Liver (tissue), 9 donors: ENCODE measurements around the gene ADGRV1. TPM values are rescaled to one million over a fixed set of nuclear protein-coding genes. Genes with fewer than 3 reads are reported as not detected.

ENCODE experiments used
- DNase-seq: peaks from one replicate; pipeline ENCODE4 v3.0.0-alpha.2; 2017; ENCODE audit warnings: low spot score
- H3K27ac ChIP-seq, 2 donors: one replicate each; pipeline ENCODE4 v1.7.0; 2013; ENCODE audit warnings: inconsistent platforms in 2 of 2, low read length in 2 of 2, control low read depth in 1 of 2, low read depth in 1 of 2, mild to moderate bottlenecking in 1 of 2
- H3K27me3 ChIP-seq, 4 donors: one replicate each; pipeline versions ENCODE4 v1.6.1 to v1.7.0; 2013; ENCODE audit warnings: low read length in 3 of 4, inconsistent platforms in 1 of 4, mild to moderate bottlenecking in 1 of 4, moderate library complexity in 1 of 4; ENCODE audit not compliant: control insufficient read depth in 4 of 4, insufficient read depth in 4 of 4
- H3K36me3 ChIP-seq, 4 donors: one replicate each; pipeline versions ENCODE4 v1.6.1 to v1.7.0; 2013; ENCODE audit warnings: low read length in 3 of 4, mild to moderate bottlenecking in 3 of 4, low read depth in 1 of 4, moderate library complexity in 1 of 4; ENCODE audit not compliant: control insufficient read depth in 4 of 4, insufficient read depth in 3 of 4
- H3K4me1 ChIP-seq, 4 donors: one replicate each; pipeline versions ENCODE4 v1.6.1 to v1.7.0; 2013; ENCODE audit warnings: low read length in 3 of 4, mild to moderate bottlenecking in 3 of 4, moderate library complexity in 1 of 4; ENCODE audit not compliant: control insufficient read depth in 4 of 4, insufficient read depth in 4 of 4
- H3K4me3 ChIP-seq, 3 donors: one replicate each; pipeline versions ENCODE4 v1.6.1 to v1.7.0; 2013; ENCODE audit warnings: low read length in 3 of 3, control low read depth in 1 of 3, low read depth in 1 of 3, mild to moderate bottlenecking in 1 of 3
- H3K9ac ChIP-seq, 2 donors: one replicate each; pipeline ENCODE4 v1.7.0; 2013; ENCODE audit warnings: low read length in 2 of 2, mild to moderate bottlenecking in 2 of 2, moderate library complexity in 2 of 2, control low read depth in 1 of 2, low read depth in 1 of 2
- H3K9me3 ChIP-seq, 4 donors: one replicate each; pipeline versions ENCODE4 v1.6.1 to v1.7.0; 2013; ENCODE audit warnings: low read length in 3 of 4; ENCODE audit not compliant: control insufficient read depth in 4 of 4
- ATF3 ChIP-seq: IDR thresholded peaks from 2 replicates; pipeline ENCODE4 v1.6.1; 2016; ENCODE audit warnings: antibody characterized with exemption
- EGR1 ChIP-seq, 2 donors: IDR thresholded peaks; 2 replicates each; pipeline ENCODE4 v1.6.1; 2016 to 2018; ENCODE audit warnings: antibody characterized with exemption in 2 of 2, low read depth in 2 of 2
- FOXA1 ChIP-seq: IDR thresholded peaks from 2 replicates; pipeline ENCODE4 v1.6.1; 2016; ENCODE audit warnings: antibody characterized with exemption
- FOXA2 ChIP-seq: IDR thresholded peaks from 2 replicates; pipeline ENCODE4 v1.6.1; 2016; ENCODE audit warnings: antibody characterized with exemption
- GABPA ChIP-seq, 2 donors: IDR thresholded peaks in 1 of 2; conservative IDR thresholded peaks in 1 of 2; 2 replicates each; pipeline ENCODE4 v1.6.1; 2016; ENCODE audit warnings: antibody characterized with exemption in 2 of 2, mild to moderate bottlenecking in 1 of 2, moderate library complexity in 1 of 2
- HNF4A ChIP-seq, 2 donors: conservative IDR thresholded peaks; 2 replicates each; pipeline ENCODE4 v1.6.1; 2016; ENCODE audit warnings: antibody characterized with exemption in 2 of 2, mild to moderate bottlenecking in 2 of 2
- HNF4G ChIP-seq: IDR thresholded peaks from 2 replicates; pipeline ENCODE4 v1.6.1; 2016; ENCODE audit warnings: antibody characterized with exemption
- JUND ChIP-seq, 2 donors: IDR thresholded peaks; 2 replicates each; pipeline ENCODE4 v1.6.1; 2016; ENCODE audit warnings: antibody characterized with exemption in 2 of 2
- MAX ChIP-seq: IDR thresholded peaks from 2 replicates; pipeline ENCODE4 v1.6.1; 2016; ENCODE audit warnings: antibody characterized with exemption
- NR2F2 ChIP-seq: IDR thresholded peaks from 2 replicates; pipeline ENCODE4 v1.6.1; 2016; ENCODE audit warnings: antibody characterized with exemption
- RAD21 ChIP-seq, 2 donors: IDR thresholded peaks; 2 replicates each; pipeline ENCODE4 v1.6.1; 2016; ENCODE audit warnings: antibody characterized with exemption in 2 of 2, mild to moderate bottlenecking in 2 of 2
- REST ChIP-seq: IDR thresholded peaks from 2 replicates; pipeline ENCODE4 v1.6.1; 2016; ENCODE audit warnings: antibody characterized with exemption, mild to moderate bottlenecking
- RXRA ChIP-seq, 2 donors: IDR thresholded peaks; 2 replicates each; pipeline ENCODE4 v1.6.1; 2017 to 2018; ENCODE audit warnings: antibody characterized with exemption in 2 of 2, mild to moderate bottlenecking in 1 of 2
- SP1 ChIP-seq: IDR thresholded peaks from 2 replicates; pipeline ENCODE4 v1.6.1; 2018; ENCODE audit warnings: antibody characterized with exemption, mild to moderate bottlenecking
- TAF1 ChIP-seq: conservative IDR thresholded peaks from 2 replicates; pipeline ENCODE4 v1.6.1; 2016; ENCODE audit warnings: antibody characterized with exemption, mild to moderate bottlenecking
- YY1 ChIP-seq: IDR thresholded peaks from 2 replicates; pipeline ENCODE4 v1.6.1; 2016; ENCODE audit warnings: antibody characterized with exemption, mild to moderate bottlenecking
- WGBS: extraction: QIAGEN DNeasy Blood & Tissue Kit; methylation state at CpG from one replicate; pipeline ENCODE4 v1.1.7; 2013; 5-methylcytosine and 5-hydroxymethylcytosine counted together
- polyA plus RNA-seq, 2 donors: library from polyadenylated mRNA; stranded (reverse) in 1 of 2; unstranded in 1 of 2; fragments of 200-250 nt in 1 of 2; fragments of >200 nt in 1 of 2; fragmentation: Nextera tagmentation in 1 of 2; extraction: Ambion mirVana in 1 of 2; gene quantifications; one replicate each; pipeline versions ENCODE4 v1.2.1 to v1.2.3, GENCODE V29; 2013 to 2015
- total RNA-seq, 2 donors: library from RNA; depleted of rRNA; stranded (reverse); fragments of >200 nt; gene quantifications; one replicate each; pipeline ENCODE4 v1.2.3, GENCODE V29; 2014
- TF ChIP-seq, protein P1 (sequence below): fragments of 150-350 bp; IDR thresholded peaks from 2 replicates; pipeline ENCODE4 v1.5.1; 2017; ENCODE audit warnings: improper control_type of control experiment, low read depth, low read length; ENCODE audit not compliant: missing input control
- TF ChIP-seq, protein P2 (sequence below): IDR thresholded peaks from 2 replicates; pipeline ENCODE4 v1.6.1; 2016; ENCODE audit warnings: antibody characterized with exemption
- donor health status: healthy.
- donor health status: healthy.
- donor health status: healthy.
- donor health status: healthy.
- donor health status: healthy.

The ADGRV1 gene
- total and polyA plus RNA-seq, 4 donors: 5.1 to 15.5 (median 9.6) TPM

DNA sequence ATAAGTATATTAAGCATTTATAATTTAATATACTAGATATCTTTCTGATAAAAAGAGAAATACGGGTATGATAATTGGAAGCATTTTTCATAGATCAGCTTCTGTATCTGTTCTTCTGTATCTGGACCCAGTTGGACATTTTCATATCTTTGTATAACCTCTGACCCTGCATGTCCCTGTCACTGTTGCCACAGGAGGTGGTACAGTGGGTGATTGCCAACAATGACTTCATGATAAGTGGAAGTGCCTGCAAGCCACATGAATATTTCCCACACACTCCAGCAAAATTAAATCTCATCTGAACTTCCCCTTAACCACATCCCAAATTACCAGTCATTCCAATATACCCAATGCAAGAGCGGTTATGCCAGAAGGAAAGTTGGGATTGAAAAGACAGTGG, 448.1 kb downstream of the ADGRV1 start:
- Histone ChIP-seq H3K4me1 (peaks cover 3 to 17% (median 5%) of the 10 kb centered on the region in 4 donors), H3K27me3 (no peaks in the 10 kb centered on the region), H3K9ac (no peak overlapping the region), H3K36me3 (no peaks in the 10 kb centered on the region), H3K27ac (peak overlapping the region; percentile 82 to 93), H3K4me3 (no peak overlapping the region), H3K9me3 (no peaks in the 10 kb centered on the region)
- TF ChIP-seq FOXA2 (no peak), HNF4A (conservative IDR thresholded peaks at IDR 0.05) (peak; percentile 46 to 62), RAD21 (IDR thresholded peaks at IDR 0.05) (peak in 1 of 2 donors; percentile 29), TAF1 (no peak), ATF3 (no peak), SP1 (no peak), MAX (no peak), FOXA1 (no peak), RXRA (IDR thresholded peaks at IDR 0.05) (peak; percentile 9 to 47), REST (no peak), JUND (IDR thresholded peaks at IDR 0.05) (peak; percentile 59 to 60), YY1 (peak; percentile 33), EGR1 (IDR thresholded peaks at IDR 0.05; ENCODE audit: low read depth in 2 of 2) (no peak), GABPA (IDR thresholded peaks at IDR 0.05 in 1 of 2, conservative IDR thresholded peaks at IDR 0.05 in 1 of 2) (no peak), HNF4G (no peak), NR2F2 (peak; percentile 62)
- TF ChIP-seq, protein P1, sequence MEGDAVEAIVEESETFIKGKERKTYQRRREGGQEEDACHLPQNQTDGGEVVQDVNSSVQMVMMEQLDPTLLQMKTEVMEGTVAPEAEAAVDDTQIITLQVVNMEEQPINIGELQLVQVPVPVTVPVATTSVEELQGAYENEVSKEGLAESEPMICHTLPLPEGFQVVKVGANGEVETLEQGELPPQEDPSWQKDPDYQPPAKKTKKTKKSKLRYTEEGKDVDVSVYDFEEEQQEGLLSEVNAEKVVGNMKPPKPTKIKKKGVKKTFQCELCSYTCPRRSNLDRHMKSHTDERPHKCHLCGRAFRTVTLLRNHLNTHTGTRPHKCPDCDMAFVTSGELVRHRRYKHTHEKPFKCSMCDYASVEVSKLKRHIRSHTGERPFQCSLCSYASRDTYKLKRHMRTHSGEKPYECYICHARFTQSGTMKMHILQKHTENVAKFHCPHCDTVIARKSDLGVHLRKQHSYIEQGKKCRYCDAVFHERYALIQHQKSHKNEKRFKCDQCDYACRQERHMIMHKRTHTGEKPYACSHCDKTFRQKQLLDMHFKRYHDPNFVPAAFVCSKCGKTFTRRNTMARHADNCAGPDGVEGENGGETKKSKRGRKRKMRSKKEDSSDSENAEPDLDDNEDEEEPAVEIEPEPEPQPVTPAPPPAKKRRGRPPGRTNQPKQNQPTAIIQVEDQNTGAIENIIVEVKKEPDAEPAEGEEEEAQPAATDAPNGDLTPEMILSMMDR: no peak
- TF ChIP-seq, protein P2, sequence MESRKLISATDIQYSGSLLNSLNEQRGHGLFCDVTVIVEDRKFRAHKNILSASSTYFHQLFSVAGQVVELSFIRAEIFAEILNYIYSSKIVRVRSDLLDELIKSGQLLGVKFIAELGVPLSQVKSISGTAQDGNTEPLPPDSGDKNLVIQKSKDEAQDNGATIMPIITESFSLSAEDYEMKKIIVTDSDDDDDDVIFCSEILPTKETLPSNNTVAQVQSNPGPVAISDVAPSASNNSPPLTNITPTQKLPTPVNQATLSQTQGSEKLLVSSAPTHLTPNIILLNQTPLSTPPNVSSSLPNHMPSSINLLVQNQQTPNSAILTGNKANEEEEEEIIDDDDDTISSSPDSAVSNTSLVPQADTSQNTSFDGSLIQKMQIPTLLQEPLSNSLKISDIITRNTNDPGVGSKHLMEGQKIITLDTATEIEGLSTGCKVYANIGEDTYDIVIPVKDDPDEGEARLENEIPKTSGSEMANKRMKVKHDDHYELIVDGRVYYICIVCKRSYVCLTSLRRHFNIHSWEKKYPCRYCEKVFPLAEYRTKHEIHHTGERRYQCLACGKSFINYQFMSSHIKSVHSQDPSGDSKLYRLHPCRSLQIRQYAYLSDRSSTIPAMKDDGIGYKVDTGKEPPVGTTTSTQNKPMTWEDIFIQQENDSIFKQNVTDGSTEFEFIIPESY: no peak
- no peak for DNase-seq
- WGBS: 68% methylated on average over 2 of the region's 2 CpGs
